Stimulated activated CD4-positive, alpha-beta T cell treated with anti-CD3 and anti-CD28 coated beads, Interleukin-15, amount 100 ng/mL, for 24 hours (primary cell): ENCODE data around the gene NR4A2.

Experiments used
- DNase-seq: peaks from one replicate; pipeline ENCODE4 v3.0.0-alpha.2; 2020

The NR4A2 gene

GRCh38 chr2:156332534-156333273 lies at the start of gene NR4A2:
Gene NR4A2 (minus strand): TSS chr2:156332721. CDS start chr2:156330186, 2,535 bp downstream.
- peak; percentile 92 for DNase-seq

GRCh38 chr2:156380117-156380645 lies 47.7 kb upstream of the NR4A2 start:
- DNase-seq = peak; percentile 18

- no peak for DNase-seq
These were observed 47.2 kb upstream of the NR4A2 start for GRCh38 chr2:156379714-156380113.

DNA sequence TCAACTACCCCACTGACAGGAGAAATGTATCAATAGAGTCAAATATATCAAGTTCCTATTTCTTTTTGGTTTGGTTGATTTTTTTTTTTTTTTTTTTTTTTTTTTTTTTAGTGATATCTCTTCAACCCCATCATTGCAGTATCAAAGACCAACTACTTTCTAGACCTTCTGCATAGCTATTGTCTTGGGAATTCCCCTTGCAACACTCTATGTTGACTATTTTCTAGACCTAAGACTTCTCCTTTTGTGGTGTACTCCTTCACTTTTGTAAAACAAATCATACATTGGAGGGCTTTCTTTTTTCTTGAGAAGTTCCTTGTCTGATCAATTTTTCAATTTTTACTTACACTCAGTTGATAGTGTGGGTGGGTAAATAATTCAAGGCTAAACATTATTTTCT lies 46.5 kb upstream of the NR4A2 start:
- DNase-seq = no peak

GRCh38 chr2:156366753-156367152 lies 34.2 kb upstream of the NR4A2 start:
- DNase-seq = no peak

DNA sequence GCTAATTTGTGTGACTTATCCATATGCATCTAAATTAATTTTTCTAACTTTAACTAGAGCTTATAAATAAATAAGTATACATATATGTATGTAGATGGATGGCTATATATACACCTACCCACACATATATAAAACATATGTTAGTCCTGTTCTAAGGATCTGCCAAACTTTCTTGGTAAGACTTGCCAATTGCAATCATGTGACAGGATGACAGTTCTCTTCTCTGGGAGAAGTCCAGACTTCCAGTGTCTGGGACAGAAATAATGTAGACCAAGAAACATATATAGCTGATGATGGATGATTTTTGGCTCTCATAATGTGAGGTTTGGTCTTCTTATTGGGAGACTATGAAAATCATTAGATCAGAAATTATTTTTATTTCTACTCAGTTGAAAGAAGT lies 30.6 kb upstream of the NR4A2 start:
- no peak for DNase-seq

DNA sequence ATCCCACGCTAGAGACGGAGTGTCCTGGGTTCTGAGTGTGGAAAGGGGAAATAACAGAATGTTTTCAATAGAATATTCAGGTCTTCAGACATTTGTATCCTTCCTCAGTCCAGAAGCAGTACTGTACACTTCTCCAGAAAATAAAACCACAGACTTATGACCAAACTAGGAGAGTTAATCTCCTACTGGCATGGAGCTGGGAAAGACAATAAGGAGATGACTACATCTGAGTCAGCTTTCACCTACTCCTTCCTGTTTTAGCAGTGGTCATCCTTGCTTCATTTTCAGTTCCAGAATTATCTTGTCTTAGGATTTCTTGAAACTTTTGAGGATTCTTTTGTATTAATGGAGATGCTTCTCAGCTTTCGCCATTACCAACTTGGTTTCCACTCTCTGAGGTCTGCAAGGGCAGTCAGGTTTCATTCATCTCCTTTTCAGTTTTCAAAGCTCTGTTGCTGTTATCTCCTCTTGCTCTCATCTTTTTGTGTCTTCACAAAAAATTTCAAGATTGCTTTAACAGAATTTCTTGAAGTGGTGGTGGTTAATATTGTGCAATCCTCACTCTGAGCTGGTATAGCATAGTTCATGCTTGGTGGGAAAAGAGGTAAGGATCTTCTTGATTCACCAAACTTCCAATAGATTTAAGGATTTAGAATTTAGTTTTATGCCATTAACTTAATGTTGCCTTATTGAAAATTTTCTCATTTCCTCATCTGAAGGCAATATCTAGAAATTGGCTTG lies 23.7 kb upstream of the NR4A2 start:
- DNase-seq = no peak

- DNase-seq = no peak
These were observed 20.4 kb upstream of the NR4A2 start for GRCh38 chr2:156352911-156353310.

DNA sequence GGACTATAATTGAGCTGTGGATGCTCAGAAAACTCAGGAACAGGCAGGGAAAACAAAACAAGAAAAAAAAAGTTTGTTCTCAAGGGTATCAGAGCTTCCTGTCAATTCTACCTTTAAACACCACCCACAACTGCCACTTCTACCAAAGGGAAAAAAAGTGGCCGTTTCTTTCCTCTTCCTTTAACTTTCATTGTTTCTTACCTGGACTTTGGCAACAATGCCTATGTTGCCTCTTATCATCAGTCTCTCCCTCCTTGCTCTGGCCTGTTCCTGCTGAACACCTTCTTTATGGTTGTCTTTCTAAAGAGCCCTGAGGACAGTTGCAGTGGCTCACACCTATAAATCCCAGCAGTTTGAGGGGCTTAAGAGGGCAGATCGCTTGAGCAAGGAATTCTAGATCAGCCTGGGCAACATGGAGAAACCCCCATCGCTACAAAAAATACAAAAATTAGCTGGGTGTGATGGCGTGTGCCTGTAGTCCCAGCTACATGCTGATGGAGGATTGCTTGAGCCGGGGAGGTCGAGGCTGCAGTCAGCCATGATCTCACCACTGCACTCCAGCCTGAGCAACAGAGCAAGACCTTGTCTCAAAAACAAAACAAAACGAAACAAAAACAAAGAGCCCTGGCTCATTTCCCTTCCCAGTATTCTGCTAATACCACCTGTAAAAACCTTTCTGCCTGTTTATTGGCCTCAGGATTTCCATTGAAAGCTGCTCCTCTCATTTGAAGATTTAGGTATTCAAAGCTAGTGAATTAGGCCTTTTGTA lies 18.0 kb upstream of the NR4A2 start:
- DNase-seq = no peak

- no peak for DNase-seq
These were observed 17.1 kb upstream of the NR4A2 start for GRCh38 chr2:156349605-156350004.

DNA sequence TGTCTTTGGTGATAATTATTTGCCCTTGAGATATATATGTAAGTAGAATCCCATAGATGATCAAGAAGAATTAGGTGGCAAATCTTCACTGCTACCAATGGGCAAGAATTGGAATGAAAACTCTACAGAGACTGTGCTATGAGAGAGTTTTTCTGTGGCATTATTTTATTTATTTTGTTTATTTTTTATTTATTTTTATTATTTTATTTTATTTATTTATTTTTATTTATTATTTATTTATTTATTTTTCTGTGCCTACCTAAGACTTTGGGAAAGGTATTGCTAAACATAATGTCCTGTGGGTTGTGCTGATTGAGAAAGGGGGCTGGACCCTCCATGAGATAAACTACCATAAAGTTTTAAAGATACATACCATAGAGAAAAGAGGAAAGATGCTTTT lies 16.6 kb upstream of the NR4A2 start:
- no peak for DNase-seq

DNA sequence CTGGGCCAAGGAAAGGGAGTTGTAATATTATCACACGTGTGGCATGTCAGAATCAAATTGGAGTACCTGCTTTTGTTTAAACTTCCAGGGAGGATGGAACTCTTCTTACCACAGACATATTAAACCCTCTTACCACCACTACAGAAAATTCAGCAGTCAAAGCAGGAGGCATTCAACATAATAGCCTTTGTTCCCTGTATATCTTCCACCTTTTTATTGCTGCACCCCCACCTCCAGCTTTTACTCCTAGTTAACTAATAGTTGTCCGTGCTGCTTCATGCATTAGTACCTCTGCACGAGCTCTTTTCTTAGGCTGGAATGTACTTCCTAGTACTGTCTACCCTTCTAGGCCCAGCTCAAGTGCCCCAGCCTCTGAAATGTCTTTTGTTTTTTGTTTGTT lies 14.9 kb upstream of the NR4A2 start:
- DNase-seq = no peak

DNA sequence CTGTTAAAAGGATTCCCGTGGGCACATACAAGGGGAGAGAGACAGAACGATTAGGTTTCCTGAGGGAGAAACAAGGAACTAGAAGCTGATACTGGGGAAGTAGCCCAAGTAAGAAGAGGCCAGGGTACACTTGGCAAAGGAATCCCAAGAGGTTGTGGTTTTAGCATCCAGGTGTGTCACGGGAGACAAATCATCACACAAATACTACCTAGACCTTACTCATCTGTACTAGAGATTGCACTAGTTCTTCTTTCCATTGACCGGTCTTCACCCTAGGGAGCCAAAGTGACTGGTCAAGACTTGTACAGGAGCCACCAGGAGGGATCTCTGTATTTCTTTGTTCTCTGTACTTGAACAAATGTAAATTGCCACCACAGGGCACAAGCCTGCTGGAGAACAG lies 14.2 kb upstream of the NR4A2 start:
- no peak for DNase-seq

GRCh38 chr2:156345582-156345981 lies 13.1 kb upstream of the NR4A2 start:
- no peak for DNase-seq

DNA sequence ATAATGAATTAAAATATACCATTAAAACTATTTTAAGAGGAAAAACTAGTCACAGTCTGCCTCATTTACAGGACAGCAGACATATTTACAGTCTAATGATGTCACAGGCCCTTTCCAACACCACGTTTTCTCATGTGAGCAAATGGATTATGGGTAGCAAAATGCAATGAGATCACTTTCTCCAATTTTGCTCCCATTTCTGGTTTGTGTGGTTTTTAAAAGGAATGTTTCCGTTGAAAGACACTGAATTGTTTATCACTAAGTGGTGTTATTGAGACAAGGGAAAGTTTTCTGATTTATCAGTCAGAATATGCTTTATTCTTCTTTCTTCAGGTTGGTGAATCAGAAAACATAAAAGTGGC lies 11.4 kb upstream of the NR4A2 start:
- DNase-seq = no peak

GRCh38 chr2:156343096-156343939 lies 10.8 kb upstream of the NR4A2 start:
- no peak for DNase-seq

- DNase-seq = peak; percentile 92
These were observed 10.0 kb upstream of the NR4A2 start for GRCh38 chr2:156342254-156343095.

DNA sequence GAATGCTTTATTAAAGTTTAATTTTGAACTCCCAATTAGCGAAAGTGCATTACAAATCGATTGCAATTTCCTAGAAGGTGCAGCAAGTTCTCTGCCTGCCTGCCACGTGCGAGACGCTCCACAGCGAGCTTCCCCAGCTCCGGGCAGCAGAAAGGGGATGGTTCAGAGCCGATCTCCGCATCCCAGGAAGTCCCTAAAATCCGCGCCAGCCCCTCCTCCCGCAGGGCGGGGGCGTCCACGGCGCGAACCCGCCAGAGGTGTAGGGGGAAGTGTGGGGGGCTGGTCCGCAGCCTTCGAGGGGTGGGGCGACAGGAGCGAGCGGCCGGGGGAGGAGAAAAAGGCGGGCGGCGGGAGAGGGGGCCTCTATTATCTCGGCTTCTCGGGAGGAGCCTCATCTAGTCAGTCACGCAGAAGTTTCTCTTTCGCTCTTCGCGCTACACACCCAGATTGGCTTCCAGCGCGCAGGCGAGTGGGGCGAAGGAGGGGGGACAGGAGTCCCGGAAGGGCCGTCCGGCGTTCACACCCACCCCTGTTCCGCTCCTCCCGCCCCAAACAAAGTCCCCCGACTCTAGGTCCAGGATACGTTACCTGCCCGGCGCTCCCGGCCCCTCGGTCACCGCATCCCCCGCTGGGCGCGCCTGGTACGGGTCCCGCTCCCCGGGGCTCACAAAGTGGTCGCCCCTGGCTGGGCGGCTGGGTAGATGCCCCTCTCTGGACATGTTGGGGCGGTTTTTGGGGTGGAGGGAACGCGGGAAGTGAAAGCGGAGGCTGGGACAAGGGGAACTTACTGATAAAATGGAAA lies 9.1 kb upstream of the NR4A2 start:
- DNase-seq = peak; percentile 95

- DNase-seq = peak; percentile 53
These were observed 8.4 kb upstream of the NR4A2 start for GRCh38 chr2:156340804-156341451.

DNA sequence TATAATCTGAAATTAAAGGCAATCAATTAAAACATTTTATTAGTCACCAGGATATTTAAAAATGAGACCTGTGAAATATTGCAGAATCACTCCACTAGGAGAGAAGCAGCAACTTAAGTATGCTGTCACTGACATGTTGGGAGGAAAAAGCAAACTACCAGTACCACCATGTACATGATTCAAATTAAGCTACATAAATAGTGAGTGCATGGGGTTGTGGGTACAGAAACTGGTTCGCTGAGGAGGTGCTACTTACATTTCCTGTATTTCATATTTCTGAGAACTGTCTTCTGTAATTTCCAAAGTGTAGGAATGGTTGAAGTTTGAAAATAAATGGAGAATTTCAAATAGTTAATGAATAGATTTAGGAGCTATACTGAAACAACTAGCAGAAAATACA lies 7.9 kb upstream of the NR4A2 start:
- DNase-seq = no peak
